ENCODE results near the gene CEP350. TPM values are rescaled to one million over a fixed set of nuclear protein-coding genes. Genes with fewer than 3 reads are reported as not detected.

CEP350 gene
- total and polyA plus RNA-seq, 2 of the 4 experiments (the other 2 are of a cell fraction): 5.0 to 36.4 TPM

GRCh38 chr1:180033390-180033789, 78.8 kb downstream of the CEP350 start:
- Histone ChIP-seq H2AFZ (replicated peaks; ENCODE audit: low read length, poor library complexity) (no peak overlapping the region), H3K4ac (ENCODE audit: low read depth, low read length) (no peak overlapping the region), H2BK15ac (ENCODE audit: low read depth, low read length) (no peak overlapping the region), H2BK120ac (ENCODE audit: low read depth, low read length) (no peak overlapping the region), H3K36me3 (ENCODE audit: control insufficient read depth, insufficient read depth, low read length) (peaks cover 11% of the 10 kb centered on the region), H4K20me1 (ENCODE audit: insufficient read depth, low read length) (no peaks in the 10 kb centered on the region), H3K4me1 (ENCODE audit: control insufficient read depth, insufficient read depth, low read length) (peaks cover 2% of the 10 kb centered on the region), H3K27ac (ENCODE audit: insufficient read depth, low read length) (no peak overlapping the region), H3K14ac (replicated peaks; ENCODE audit: low read depth, low read length) (no peak overlapping the region), H3K4me3 (ENCODE audit: insufficient read depth, low read depth, low read length) (no peak overlapping the region), H4K5ac (ENCODE audit: low read depth, low read length) (no peak overlapping the region), H2AK9ac (replicated peaks; ENCODE audit: low read depth, low read length, poor library complexity) (no peak overlapping the region), H2AK5ac (ENCODE audit: low read depth, low read length) (no peak overlapping the region), H3K9me1 (ENCODE audit: insufficient read depth, low read length) (peaks cover 1% of the 10 kb centered on the region; the same call in 1 of the 2 replicates), H3K56ac (ENCODE audit: extremely low read depth, insufficient read depth, low read length) (no peak overlapping the region), H3K23ac (ENCODE audit: low read depth, low read length) (no peak overlapping the region), H3K18ac (ENCODE audit: low read depth, low read length) (no peak overlapping the region), H2BK20ac (ENCODE audit: low read depth, low read length) (no peak overlapping the region), H4K91ac (ENCODE audit: insufficient read depth, low read depth, low read length) (no peak overlapping the region), H3K27me3 (ENCODE audit: control insufficient read depth, insufficient read depth, low read length) (no peaks in the 10 kb centered on the region), H3K4me2 (ENCODE audit: low read depth, low read length) (no peak overlapping the region), H3K9ac (ENCODE audit: low read depth, low read length) (no peak overlapping the region), H4K8ac (ENCODE audit: low read depth in 2 of 2, low read length in 2 of 2) (no peak overlapping the region), H3K9me3 (ENCODE audit: control insufficient read depth, insufficient read depth, low read length) (no peaks in the 10 kb centered on the region), H2BK5ac (ENCODE audit: low read depth, low read length, poor library complexity, severe bottlenecking) (no peak overlapping the region), H3K79me1 (ENCODE audit: low read depth in 1 of 2, low read length in 2 of 2) (peaks cover 4 to 26% of the 10 kb centered on the region in 2 experiments; a peak in 3 of 4 replicates)
- DNase-seq: peak; percentile 7
- WGBS, 2 experiments (ENCODE audit: extremely low coverage in 2 of 2, insufficient read length in 1 of 2): no CpG with 5 or more reads among the region's 1 CpG
- dilution Hi-C loops (cut with HindIII; ENCODE audit: low sequenced_read_pairs, unreplicated experiment) (loop anchor here (25.0 kb wide), 1 partner anchor 129 kb away; the partner anchor contains the start of gene QSOX1), in situ Hi-C loops (cut with MboI; ENCODE audit: low sequenced_read_pairs) (no loop called here), intact Hi-C loops (cut with micrococcal nuclease) (no loop called here)
- ChIA-PET CTCF (interaction anchor here (2.1 kb wide), 1 partner anchor 9 kb away, joined by 5 read pairs; no protein-coding TSS in a partner anchor), POLR2A (ENCODE audit: unreplicated experiment) (no interaction called here)
- TF ChIP-seq CEBPB (IDR thresholded peaks at IDR 0.05; ENCODE audit: low read depth, low read length) (no peak), FOS (IDR thresholded peaks at IDR 0.05; ENCODE audit: low read depth, low read length) (no peak), MAFK (IDR thresholded peaks at IDR 0.05; ENCODE audit: low read depth, low read length) (no peak), POLR2A (IDR thresholded peaks at IDR 0.05; ENCODE audit: low read depth, low read length) (no peak), BHLHE40 (IDR thresholded peaks at IDR 0.05; ENCODE audit: low read depth, low read length) (no peak), RCOR1 (IDR thresholded peaks at IDR 0.05; ENCODE audit: insufficient replicate concordance, low read length) (no peak), CHD1 (IDR thresholded peaks at IDR 0.05; ENCODE audit: low read depth, low read length) (no peak), RAD21 (IDR thresholded peaks at IDR 0.05; ENCODE audit: low read length) (no peak), MXI1 (IDR thresholded peaks at IDR 0.05; ENCODE audit: borderline replicate concordance, low read depth, low read length) (no peak), RFX5 (IDR thresholded peaks at IDR 0.05; ENCODE audit: low read depth, low read length) (no peak), NFE2L2 (IDR thresholded peaks at IDR 0.05; ENCODE audit: low read depth, low read length) (no peak), MAZ (IDR thresholded peaks at IDR 0.05; ENCODE audit: borderline replicate concordance, low read depth, low read length) (no peak), SMC3 (IDR thresholded peaks at IDR 0.05; ENCODE audit: low read depth, low read length) (no peak)
- TF ChIP-seq, protein P1, sequence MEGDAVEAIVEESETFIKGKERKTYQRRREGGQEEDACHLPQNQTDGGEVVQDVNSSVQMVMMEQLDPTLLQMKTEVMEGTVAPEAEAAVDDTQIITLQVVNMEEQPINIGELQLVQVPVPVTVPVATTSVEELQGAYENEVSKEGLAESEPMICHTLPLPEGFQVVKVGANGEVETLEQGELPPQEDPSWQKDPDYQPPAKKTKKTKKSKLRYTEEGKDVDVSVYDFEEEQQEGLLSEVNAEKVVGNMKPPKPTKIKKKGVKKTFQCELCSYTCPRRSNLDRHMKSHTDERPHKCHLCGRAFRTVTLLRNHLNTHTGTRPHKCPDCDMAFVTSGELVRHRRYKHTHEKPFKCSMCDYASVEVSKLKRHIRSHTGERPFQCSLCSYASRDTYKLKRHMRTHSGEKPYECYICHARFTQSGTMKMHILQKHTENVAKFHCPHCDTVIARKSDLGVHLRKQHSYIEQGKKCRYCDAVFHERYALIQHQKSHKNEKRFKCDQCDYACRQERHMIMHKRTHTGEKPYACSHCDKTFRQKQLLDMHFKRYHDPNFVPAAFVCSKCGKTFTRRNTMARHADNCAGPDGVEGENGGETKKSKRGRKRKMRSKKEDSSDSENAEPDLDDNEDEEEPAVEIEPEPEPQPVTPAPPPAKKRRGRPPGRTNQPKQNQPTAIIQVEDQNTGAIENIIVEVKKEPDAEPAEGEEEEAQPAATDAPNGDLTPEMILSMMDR (conservative IDR thresholded peaks at IDR 0.05; ENCODE audit: low read depth, low read length): no peak
- TF ChIP-seq, protein P2, sequence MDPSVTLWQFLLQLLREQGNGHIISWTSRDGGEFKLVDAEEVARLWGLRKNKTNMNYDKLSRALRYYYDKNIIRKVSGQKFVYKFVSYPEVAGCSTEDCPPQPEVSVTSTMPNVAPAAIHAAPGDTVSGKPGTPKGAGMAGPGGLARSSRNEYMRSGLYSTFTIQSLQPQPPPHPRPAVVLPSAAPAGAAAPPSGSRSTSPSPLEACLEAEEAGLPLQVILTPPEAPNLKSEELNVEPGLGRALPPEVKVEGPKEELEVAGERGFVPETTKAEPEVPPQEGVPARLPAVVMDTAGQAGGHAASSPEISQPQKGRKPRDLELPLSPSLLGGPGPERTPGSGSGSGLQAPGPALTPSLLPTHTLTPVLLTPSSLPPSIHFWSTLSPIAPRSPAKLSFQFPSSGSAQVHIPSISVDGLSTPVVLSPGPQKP (IDR thresholded peaks at IDR 0.05; ENCODE audit: borderline replicate concordance, low read depth, low read length): no peak
- TF ChIP-seq, protein P3, sequence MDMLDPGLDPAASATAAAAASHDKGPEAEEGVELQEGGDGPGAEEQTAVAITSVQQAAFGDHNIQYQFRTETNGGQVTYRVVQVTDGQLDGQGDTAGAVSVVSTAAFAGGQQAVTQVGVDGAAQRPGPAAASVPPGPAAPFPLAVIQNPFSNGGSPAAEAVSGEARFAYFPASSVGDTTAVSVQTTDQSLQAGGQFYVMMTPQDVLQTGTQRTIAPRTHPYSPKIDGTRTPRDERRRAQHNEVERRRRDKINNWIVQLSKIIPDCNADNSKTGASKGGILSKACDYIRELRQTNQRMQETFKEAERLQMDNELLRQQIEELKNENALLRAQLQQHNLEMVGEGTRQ (IDR thresholded peaks at IDR 0.05; ENCODE audit: low read depth, low read length): no peak
- no TSS peak for BruUV-seq (replicated peaks)
- ATAC-seq (ENCODE audit: low read depth): no peak; the same call in 1 of the 2 replicates
